ENCODE results near the gene BTRC.

BTRC gene

GRCh38 chr10:101481256-101481655, 127.3 kb downstream of the BTRC start:
- ATAC-seq = no peak
- TF ChIP-seq ESRRG (CRISPR knock-in tag; IDR thresholded peaks at IDR 0.05) (no peak), CSDC2 (CRISPR knock-in tag; IDR thresholded peaks at IDR 0.05) (no peak), ZC3H10 (CRISPR knock-in tag; IDR thresholded peaks at IDR 0.05) (no peak), ZNF565 (CRISPR knock-in tag; conservative IDR thresholded peaks at IDR 0.05; ENCODE audit: low read depth) (no peak), CREB5 (CRISPR knock-in tag; IDR thresholded peaks at IDR 0.05; ENCODE audit: low read depth) (no peak), CSRNP3 (CRISPR knock-in tag; IDR thresholded peaks at IDR 0.05) (no peak), PPARA (CRISPR knock-in tag; IDR thresholded peaks at IDR 0.05; ENCODE audit: borderline replicate concordance) (no peak), BACH2 (CRISPR knock-in tag; IDR thresholded peaks at IDR 0.05; ENCODE audit: borderline replicate concordance) (no peak), SNAI2 (CRISPR knock-in tag; IDR thresholded peaks at IDR 0.05) (no peak), POU6F1 (CRISPR knock-in tag; IDR thresholded peaks at IDR 0.05; ENCODE audit: borderline replicate concordance, low read depth) (no peak), ISL1 (CRISPR knock-in tag; IDR thresholded peaks at IDR 0.05) (no peak), TCF4 (CRISPR knock-in tag; IDR thresholded peaks at IDR 0.05; ENCODE audit: borderline replicate concordance) (no peak), OSR1 (CRISPR knock-in tag; IDR thresholded peaks at IDR 0.05) (no peak), ZNF8 (CRISPR knock-in tag; IDR thresholded peaks at IDR 0.05) (no peak)

GRCh38 chr10:101482568-101482967, 128.6 kb downstream of the BTRC start:
- TF ChIP-seq TCF4 (CRISPR knock-in tag; IDR thresholded peaks at IDR 0.05; ENCODE audit: borderline replicate concordance) (no peak), ESRRG (CRISPR knock-in tag; IDR thresholded peaks at IDR 0.05) (no peak), CREB5 (CRISPR knock-in tag; IDR thresholded peaks at IDR 0.05; ENCODE audit: low read depth) (no peak), ZFP3 (CRISPR knock-in tag; IDR thresholded peaks at IDR 0.05) (no peak), ZFP30 (CRISPR knock-in tag; IDR thresholded peaks at IDR 0.05) (no peak), ZNF8 (CRISPR knock-in tag; IDR thresholded peaks at IDR 0.05) (no peak), POU6F1 (CRISPR knock-in tag; IDR thresholded peaks at IDR 0.05; ENCODE audit: borderline replicate concordance, low read depth) (no peak), ZC3H10 (CRISPR knock-in tag; IDR thresholded peaks at IDR 0.05) (no peak), ZNF70 (CRISPR knock-in tag; IDR thresholded peaks at IDR 0.05) (no peak), TSHZ2 (CRISPR knock-in tag; IDR thresholded peaks at IDR 0.05) (no peak), ARNTL (CRISPR knock-in tag; IDR thresholded peaks at IDR 0.05; ENCODE audit: borderline replicate concordance, low read depth) (no peak), PATZ1 (CRISPR knock-in tag; IDR thresholded peaks at IDR 0.05; ENCODE audit: borderline replicate concordance) (no peak), CSRNP3 (CRISPR knock-in tag; IDR thresholded peaks at IDR 0.05) (no peak), OSR1 (CRISPR knock-in tag; IDR thresholded peaks at IDR 0.05) (no peak), CSDC2 (CRISPR knock-in tag; IDR thresholded peaks at IDR 0.05) (no peak), PPARA (CRISPR knock-in tag; IDR thresholded peaks at IDR 0.05; ENCODE audit: borderline replicate concordance) (no peak)
- no peak for ATAC-seq
